HCT116 (cell line): ENCODE data around the gene NR5A2. TPM values are rescaled to one million over a fixed set of nuclear protein-coding genes. Genes with fewer than 3 reads are reported as not detected.

Experiments
- ATAC-seq: fragments of 200-7000 bp; cut with Tn5 transposase; 2 replicates; pipeline ENCODE4 v1.9.1; 2020; ENCODE audit warnings: mild to moderate bottlenecking, moderate library complexity
- BruUV-seq: library from RNA; stranded (reverse); fragments of 400-500 nt; replicated peaks from 2 replicates; lab custom pipeline; 2021; lab: Mats Ljungman, UMichigan
- CTCF ChIA-PET: fragments of 300-600 bp; sonication (Branson Sonifier 250); formaldehyde crosslinking; loops from one replicate; lab custom pipeline; 2021; ENCODE audit warnings: antibody characterized with exemption; lab: Charles Lee
- POLR2A ChIA-PET: fragments of 300-600, 350-600 bp; sonication (Branson Sonifier 250); formaldehyde crosslinking; loops from one replicate; lab custom pipeline; 2021; ENCODE audit warnings: antibody characterized with exemption; lab: Charles Lee
- RAD21 ChIA-PET, 2 experiments: fragments of 300-600 bp; sonication (Branson Sonifier 250); formaldehyde crosslinking; loops; one replicate each; lab custom pipeline; 2023; ENCODE audit warnings: low total read pairs in 2 of 2; ENCODE audit not compliant: uncharacterized antibody in 2 of 2, unreplicated experiment in 2 of 2, low non-redundant PET in 1 of 2; lab: Charles Lee
- DNase-seq: peaks from one replicate; pipeline ENCODE4 v3.0.0-alpha.2; 2010; ENCODE audit warnings: low read depth, low spot score
- H2AFZ ChIP-seq: fragments of 200-600 bp; shearing (Covaris generic), sonication (generic); 2 replicates; pipeline ENCODE4 v1.6.1; 2017; ENCODE audit warnings: low read depth, mixed run types, mixed read lengths, antibody characterized with exemption, low read length; ENCODE audit not compliant: poor library complexity, severe bottlenecking
- H3K27ac ChIP-seq: 2 replicates; pipeline ENCODE4 v1.5.1; 2012; ENCODE audit warnings: low read depth, low read length
- H3K27me3 ChIP-seq: fragments of 200-600 bp; sonication (generic); 2 replicates; pipeline ENCODE4 v1.6.1; 2016; ENCODE audit warnings: mixed run types, low read length, mixed read lengths; ENCODE audit not compliant: insufficient read depth
- H3K36me3 ChIP-seq, 2 experiments: fragments of 200-500 bp in 1 of 2; fragments of 200-600 bp in 1 of 2; sonication (Bioruptor generic) in 1 of 2; sonication (generic) in 1 of 2; 2 replicates each; pipeline versions ENCODE4 v1.5.1 to v1.6.1; 2014 to 2016; ENCODE audit warnings: low read length in 2 of 2, inconsistent platforms in 1 of 2, mixed read lengths in 1 of 2, mixed run types in 1 of 2; ENCODE audit not compliant: insufficient read depth in 2 of 2, control insufficient read depth in 1 of 2
- H3K4me1 ChIP-seq, 2 experiments: fragments of 200-600 bp in 1 of 2; sonication (generic) in 1 of 2; 2 replicates each; pipeline versions ENCODE4 v1.5.1 to v1.6.1; 2012 to 2017; ENCODE audit warnings: low read length in 2 of 2, inconsistent platforms in 1 of 2, mild to moderate bottlenecking in 1 of 2, mixed read lengths in 1 of 2, mixed run types in 1 of 2, moderate library complexity in 1 of 2; ENCODE audit not compliant: insufficient read depth in 2 of 2, control insufficient read depth in 1 of 2
- H3K4me2 ChIP-seq: fragments of 200-600 bp; sonication (generic); 2 replicates; pipeline ENCODE4 v1.6.1; 2017; ENCODE audit warnings: mixed run types, low read length, mixed read lengths
- H3K4me3 ChIP-seq, 2 experiments: fragments of 200-600 bp in 1 of 2; sonication (generic) in 1 of 2; replicated peaks in 1 of 2; 2 replicates each; pipeline ENCODE4 v1.5.1; 2011 to 2016; ENCODE audit warnings: low read length in 2 of 2, control low read depth in 1 of 2, low read depth in 1 of 2, mild to moderate bottlenecking in 1 of 2, mixed read lengths in 1 of 2, mixed run types in 1 of 2
- H3K79me2 ChIP-seq: fragments of 200-600 bp; sonication (generic); 2 replicates; pipeline ENCODE4 v1.6.1; 2017; ENCODE audit warnings: mild to moderate bottlenecking, mixed run types, low read length, moderate library complexity, mixed read lengths; ENCODE audit not compliant: insufficient read depth
- H3K9ac ChIP-seq: fragments of 200-600 bp; sonication (generic); 2 replicates; pipeline ENCODE4 v1.6.1; 2016; ENCODE audit warnings: low read length, mixed read lengths
- H3K9me2 ChIP-seq: fragments of 200-600 bp; sonication (generic), shearing (Covaris generic); 2 replicates; pipeline ENCODE4 v1.6.1; 2017; ENCODE audit warnings: mixed run types, mild to moderate bottlenecking, moderate library complexity; ENCODE audit not compliant: insufficient read depth
- H3K9me3 ChIP-seq, 2 experiments: fragments of 200-500 bp in 1 of 2; fragments of 200-600 bp in 1 of 2; sonication (Bioruptor generic) in 1 of 2; sonication (generic) in 1 of 2; 2 replicates each; pipeline ENCODE4 v1.6.1; 2014 to 2017; ENCODE audit warnings: low read length in 2 of 2, mixed read lengths in 2 of 2, inconsistent platforms in 1 of 2, low read depth in 1 of 2, mild to moderate bottlenecking in 1 of 2, mixed run types in 1 of 2, moderate library complexity in 1 of 2; ENCODE audit not compliant: control insufficient read depth in 1 of 2, insufficient read depth in 1 of 2
- H4K20me1 ChIP-seq: fragments of 200-600 bp; sonication (generic), shearing (Covaris generic); 2 replicates; pipeline ENCODE4 v1.6.1; 2017; ENCODE audit warnings: mixed run types, mild to moderate bottlenecking, moderate library complexity; ENCODE audit not compliant: insufficient read depth
- CBX3 ChIP-seq: IDR thresholded peaks from 2 replicates; pipeline ENCODE4 v1.6.1; 2012; ENCODE audit warnings: low read depth
- CEBPB ChIP-seq: IDR thresholded peaks from 2 replicates; pipeline ENCODE4 v1.6.1; 2012; ENCODE audit warnings: low read depth
- EGR1 ChIP-seq: IDR thresholded peaks from 2 replicates; pipeline ENCODE4 v1.6.1; 2012; ENCODE audit warnings: low read depth
- ELF1 ChIP-seq: IDR thresholded peaks from 2 replicates; pipeline ENCODE4 v1.6.1; 2012; ENCODE audit warnings: low read depth, borderline replicate concordance
- EZH2phosphoT487 ChIP-seq: fragments of 200-600 bp; IDR thresholded peaks from 2 replicates; pipeline ENCODE4 v1.6.1; 2018; ENCODE audit warnings: antibody characterized with exemption, borderline replicate concordance
- REST ChIP-seq: IDR thresholded peaks from 2 replicates; pipeline ENCODE4 v1.6.1; 2012; ENCODE audit warnings: low read depth
- SIN3A ChIP-seq: IDR thresholded peaks from 2 replicates; pipeline ENCODE4 v1.6.1; 2012; ENCODE audit warnings: low read depth
- TCF7L2 ChIP-seq: IDR thresholded peaks from 2 replicates; pipeline ENCODE4 v1.7.0; 2011; ENCODE audit warnings: borderline replicate concordance, inconsistent platforms; ENCODE audit not compliant: insufficient read depth, insufficient read length; ENCODE audit errors: extremely low read depth
- ZBTB33 ChIP-seq: IDR thresholded peaks from 2 replicates; pipeline ENCODE4 v1.6.1; 2011; ENCODE audit warnings: mild to moderate bottlenecking, low read length, moderate library complexity; ENCODE audit not compliant: insufficient replicate concordance; ENCODE audit errors: extremely low read depth
- ZNF274 ChIP-seq: fragments of 200-500 bp; sonication (Bioruptor generic); IDR thresholded peaks from 2 replicates; pipeline ENCODE4 v1.6.1; 2014; ENCODE audit warnings: mild to moderate bottlenecking, low read depth, low read length, inconsistent platforms
- intact Hi-C: fragments of 100-400 bp; cut with micrococcal nuclease; formaldehyde crosslinking; loops from 2 replicates; pipeline ENCODE4 v1.10.0; 2022
- total RNA-seq: library from RNA; stranded (reverse); gene quantifications from one replicate; pipeline ENCODE4 v1.2.1, GENCODE V29; 2021; ENCODE audit not compliant: unreplicated experiment

NR5A2 gene
- total RNA-seq, 1 experiment from 2014 or later: 0.91 TPM

- H3K79me2 ChIP-seq: no peaks in the 10 kb centered on the region
- CTCF ChIA-PET: no interaction called here
- peak overlapping the region; percentile 62; the same call in 1 of the 2 replicates for H3K4me2 ChIP-seq
- H4K20me1 ChIP-seq: no peaks in the 10 kb centered on the region
- H3K27me3 ChIP-seq: no peaks in the 10 kb centered on the region
- H3K36me3 ChIP-seq: no peaks in the 10 kb centered on the region
- ATAC-seq (no peak), DNase-seq (no peak)
- RAD21 ChIA-PET: no interaction called here
- no peaks in the 10 kb centered on the region for H3K9me3 ChIP-seq
- BruUV-seq: no TSS peak
- no peak overlapping the region for H3K9ac ChIP-seq
- POLR2A ChIA-PET: no interaction called here
- H3K4me1 ChIP-seq: peaks cover 6 to 21% of the 10 kb centered on the region in 2 experiments
- no peak overlapping the region for H2AFZ ChIP-seq
- 0 out of 2 replicates have a peak, but pooled peaks cover 3% of the 10 kb centered on the region for H3K9me2 ChIP-seq
- H3K27ac ChIP-seq: no peak overlapping the region
- intact Hi-C loops: loop anchor here (10.0 kb wide), 1 partner anchor 391 kb away; no protein-coding TSS in a partner anchor
- no peak overlapping the region for H3K4me3 ChIP-seq
- TF ChIP-seq ELF1 (no peak), TCF7L2 (no peak), EGR1 (no peak), ZBTB33 (no peak), ZNF274 (no peak), CBX3 (no peak), EZH2phosphoT487 (no peak), SIN3A (no peak), CEBPB (no peak), REST (no peak)
Observed at GRCh38 chr1:200075522-200075921, 48.0 kb downstream of the NR5A2 start.
